OCI-LY3 (cell line): Measurements from ENCODE around the gene ABCB9.

Experiments used
- EZH2phosphoT487 ChIP-seq: fragments of 200-600 bp; shearing (Covaris generic); IDR thresholded peaks from 2 replicates; pipeline ENCODE4 v1.6.1; 2018; ENCODE audit warnings: antibody characterized with exemption, mixed run types, low read depth
- TF ChIP-seq, protein P1 (sequence below): fragments of 200-600, 300-600 bp; sonication (generic); IDR thresholded peaks from 2 replicates; pipeline ENCODE4 v1.5.1; 2014; ENCODE audit warnings: antibody characterized with exemption, low read length, low read depth

DNA sequence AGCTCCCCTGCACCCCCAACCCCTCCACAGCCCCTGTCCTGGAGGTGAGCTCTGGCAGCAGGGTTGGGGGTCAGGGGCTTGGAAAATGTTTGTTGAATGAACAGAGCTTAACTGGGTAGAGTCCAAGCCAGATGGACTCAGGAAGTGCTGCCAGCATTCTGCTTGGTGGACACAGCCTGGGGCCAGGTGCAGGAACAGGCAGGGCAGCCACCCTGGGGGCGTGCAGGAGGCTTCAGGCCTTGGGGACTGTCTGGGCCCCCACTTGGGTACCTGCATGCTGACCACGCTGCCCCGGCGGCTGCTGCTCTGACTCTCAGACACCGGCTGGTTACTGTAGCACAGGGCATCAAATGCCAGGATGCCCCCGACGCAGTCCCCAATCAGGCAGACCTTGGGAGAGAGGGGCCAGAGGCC, 29.9 kb upstream of the ABCB9 start:
- TF ChIP-seq, protein P1, sequence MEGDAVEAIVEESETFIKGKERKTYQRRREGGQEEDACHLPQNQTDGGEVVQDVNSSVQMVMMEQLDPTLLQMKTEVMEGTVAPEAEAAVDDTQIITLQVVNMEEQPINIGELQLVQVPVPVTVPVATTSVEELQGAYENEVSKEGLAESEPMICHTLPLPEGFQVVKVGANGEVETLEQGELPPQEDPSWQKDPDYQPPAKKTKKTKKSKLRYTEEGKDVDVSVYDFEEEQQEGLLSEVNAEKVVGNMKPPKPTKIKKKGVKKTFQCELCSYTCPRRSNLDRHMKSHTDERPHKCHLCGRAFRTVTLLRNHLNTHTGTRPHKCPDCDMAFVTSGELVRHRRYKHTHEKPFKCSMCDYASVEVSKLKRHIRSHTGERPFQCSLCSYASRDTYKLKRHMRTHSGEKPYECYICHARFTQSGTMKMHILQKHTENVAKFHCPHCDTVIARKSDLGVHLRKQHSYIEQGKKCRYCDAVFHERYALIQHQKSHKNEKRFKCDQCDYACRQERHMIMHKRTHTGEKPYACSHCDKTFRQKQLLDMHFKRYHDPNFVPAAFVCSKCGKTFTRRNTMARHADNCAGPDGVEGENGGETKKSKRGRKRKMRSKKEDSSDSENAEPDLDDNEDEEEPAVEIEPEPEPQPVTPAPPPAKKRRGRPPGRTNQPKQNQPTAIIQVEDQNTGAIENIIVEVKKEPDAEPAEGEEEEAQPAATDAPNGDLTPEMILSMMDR, result no peak
- no peak for TF ChIP-seq EZH2phosphoT487
